ENCODE results near the gene TAB2.

The TAB2 gene

DNA sequence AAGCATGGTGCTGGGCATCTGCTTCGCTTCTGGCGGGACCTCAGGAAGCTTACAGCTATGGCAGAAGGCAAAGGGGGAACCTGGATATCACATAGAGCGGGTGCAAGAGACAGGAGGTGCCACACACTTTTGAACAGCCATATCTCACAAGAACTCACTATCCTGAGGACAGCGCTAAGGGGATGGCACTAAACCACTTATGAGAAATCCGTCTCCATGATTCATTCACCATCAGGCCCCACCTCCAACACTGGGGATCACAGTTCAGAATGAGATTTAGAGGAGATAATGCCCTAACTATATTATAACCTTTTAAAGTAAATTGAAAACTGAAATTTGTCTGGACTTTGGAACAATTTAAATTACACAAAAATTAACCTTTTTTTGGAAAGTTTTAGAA lies 44.8 kb downstream of the TAB2 start:
- no peak overlapping the region for H3K4me3 ChIP-seq (replicated peaks in 1 of 2; ENCODE audit: low read depth in 2 of 2, low read length in 2 of 2)
- TF ChIP-seq, protein P1, sequence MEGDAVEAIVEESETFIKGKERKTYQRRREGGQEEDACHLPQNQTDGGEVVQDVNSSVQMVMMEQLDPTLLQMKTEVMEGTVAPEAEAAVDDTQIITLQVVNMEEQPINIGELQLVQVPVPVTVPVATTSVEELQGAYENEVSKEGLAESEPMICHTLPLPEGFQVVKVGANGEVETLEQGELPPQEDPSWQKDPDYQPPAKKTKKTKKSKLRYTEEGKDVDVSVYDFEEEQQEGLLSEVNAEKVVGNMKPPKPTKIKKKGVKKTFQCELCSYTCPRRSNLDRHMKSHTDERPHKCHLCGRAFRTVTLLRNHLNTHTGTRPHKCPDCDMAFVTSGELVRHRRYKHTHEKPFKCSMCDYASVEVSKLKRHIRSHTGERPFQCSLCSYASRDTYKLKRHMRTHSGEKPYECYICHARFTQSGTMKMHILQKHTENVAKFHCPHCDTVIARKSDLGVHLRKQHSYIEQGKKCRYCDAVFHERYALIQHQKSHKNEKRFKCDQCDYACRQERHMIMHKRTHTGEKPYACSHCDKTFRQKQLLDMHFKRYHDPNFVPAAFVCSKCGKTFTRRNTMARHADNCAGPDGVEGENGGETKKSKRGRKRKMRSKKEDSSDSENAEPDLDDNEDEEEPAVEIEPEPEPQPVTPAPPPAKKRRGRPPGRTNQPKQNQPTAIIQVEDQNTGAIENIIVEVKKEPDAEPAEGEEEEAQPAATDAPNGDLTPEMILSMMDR (IDR thresholded peaks at IDR 0.05; ENCODE audit: low read depth, low read length): no peak
- peak in 1 of 2 donors; percentile 8 for DNase-seq (ENCODE audit: low read depth in 2 of 2)

DNA sequence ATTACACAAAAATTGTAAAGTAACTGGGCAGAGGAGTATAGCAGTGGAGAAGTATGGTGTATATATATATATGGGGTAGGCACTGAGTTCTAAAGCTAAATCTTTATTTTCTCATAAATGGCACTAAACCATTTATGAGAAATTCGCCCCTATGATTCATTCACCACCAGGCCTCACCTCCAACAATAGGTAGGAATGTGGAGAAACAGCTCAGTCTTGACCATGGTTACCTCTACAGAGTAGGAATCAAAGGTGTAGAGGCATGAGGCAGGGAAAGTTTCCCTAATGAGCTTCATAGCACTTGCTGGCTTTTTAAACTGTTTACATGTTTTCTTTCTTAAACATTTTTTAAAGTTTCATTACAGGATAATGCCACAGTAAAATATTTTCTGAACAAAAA lies 45.6 kb downstream of the TAB2 start:
- no peak overlapping the region for H3K4me3 ChIP-seq (replicated peaks in 1 of 2; ENCODE audit: low read depth in 2 of 2, low read length in 2 of 2)
- DNase-seq (ENCODE audit: low read depth in 2 of 2): no peak

DNA sequence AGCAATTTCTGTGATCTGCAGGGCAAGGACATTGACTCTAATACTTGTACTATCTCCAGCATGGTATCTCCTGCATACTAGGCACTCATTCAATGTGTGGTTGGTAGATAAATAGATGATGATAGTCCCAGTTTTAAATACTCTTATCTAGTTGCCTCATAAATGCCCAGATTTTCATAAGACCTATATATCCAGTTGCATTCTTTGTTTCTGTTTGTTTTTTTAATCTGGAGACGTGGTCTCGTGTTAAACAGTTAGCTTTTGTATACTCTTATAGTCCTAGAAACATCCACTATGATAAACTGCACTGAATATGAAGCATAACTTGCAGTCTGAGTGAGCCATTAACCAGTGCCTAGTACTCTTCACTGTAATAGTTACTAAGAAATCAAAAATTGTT lies 47.0 kb downstream of the TAB2 start:
- no peak overlapping the region for H3K4me3 ChIP-seq (replicated peaks in 1 of 2; ENCODE audit: low read depth in 2 of 2, low read length in 2 of 2)
- TF ChIP-seq, protein P1 (IDR thresholded peaks at IDR 0.05; ENCODE audit: low read depth, low read length): no peak
- DNase-seq (ENCODE audit: low read depth in 2 of 2): peak in 1 of 2 donors; percentile 13

More for the DNA sequence above, 45.6 kb downstream of the TAB2 start:
- TF ChIP-seq, protein P1 (IDR thresholded peaks at IDR 0.05; ENCODE audit: low read depth, low read length): no peak

DNA sequence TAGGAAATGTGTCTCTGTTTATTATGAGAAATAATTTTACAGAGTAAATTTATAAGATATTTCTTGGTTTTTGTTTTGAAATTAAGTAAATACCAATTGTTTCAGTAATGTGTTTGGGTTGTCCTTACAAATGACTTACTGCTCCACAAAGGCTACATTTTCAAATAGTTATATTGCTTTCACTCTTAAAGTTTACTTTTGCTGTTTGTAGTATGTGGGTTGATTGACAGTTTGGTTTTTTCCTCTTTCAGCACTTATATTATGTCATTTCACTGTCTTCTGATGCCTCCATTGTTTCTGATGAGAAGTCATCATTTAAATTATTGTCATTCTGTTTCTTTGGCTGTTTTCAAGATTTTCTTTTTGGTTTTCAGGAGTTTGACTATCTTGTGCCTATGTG lies 47.7 kb downstream of the TAB2 start:
- no peak for DNase-seq (ENCODE audit: low read depth in 2 of 2)
- H3K4me3 ChIP-seq (replicated peaks in 1 of 2; ENCODE audit: low read depth in 2 of 2, low read length in 2 of 2): no peak overlapping the region
- TF ChIP-seq, protein P1 (IDR thresholded peaks at IDR 0.05; ENCODE audit: low read depth, low read length): no peak

DNA sequence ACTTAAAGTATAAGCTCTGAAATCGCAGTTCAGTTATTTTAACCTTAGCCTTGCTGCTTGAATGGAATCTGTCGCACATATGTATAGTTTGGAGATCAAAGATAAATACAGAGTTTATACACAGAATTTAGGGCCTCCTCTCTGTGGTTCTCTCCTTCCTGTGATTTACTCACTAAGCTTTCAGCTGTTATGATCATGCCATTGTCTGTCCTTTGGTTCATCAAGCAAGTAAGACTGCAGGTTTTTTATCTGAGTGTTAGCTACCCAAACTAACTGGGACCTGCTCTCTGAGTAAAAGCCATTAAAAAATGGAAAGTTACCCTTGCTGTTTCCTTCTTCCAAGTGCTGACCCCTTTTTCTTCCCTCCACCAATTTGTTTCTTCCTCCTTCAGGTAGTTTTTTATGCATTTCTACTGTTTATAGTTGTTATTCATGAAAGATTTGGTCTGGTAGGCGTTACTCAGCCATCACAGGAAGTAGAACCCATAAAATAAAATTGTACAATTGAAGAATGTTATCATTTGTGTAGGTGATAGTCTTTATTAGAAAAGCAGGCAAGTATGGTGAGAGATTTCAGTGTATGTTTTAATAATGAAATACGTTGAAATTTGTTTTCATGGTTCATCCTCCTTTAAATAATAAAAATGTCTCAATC lies 48.9 kb downstream of the TAB2 start:
- no peak overlapping the region for H3K4me3 ChIP-seq (replicated peaks in 1 of 2; ENCODE audit: low read depth in 2 of 2, low read length in 2 of 2)
- DNase-seq (ENCODE audit: low read depth in 2 of 2): no peak
- TF ChIP-seq, protein P1 (IDR thresholded peaks at IDR 0.05; ENCODE audit: low read depth, low read length): no peak

DNA sequence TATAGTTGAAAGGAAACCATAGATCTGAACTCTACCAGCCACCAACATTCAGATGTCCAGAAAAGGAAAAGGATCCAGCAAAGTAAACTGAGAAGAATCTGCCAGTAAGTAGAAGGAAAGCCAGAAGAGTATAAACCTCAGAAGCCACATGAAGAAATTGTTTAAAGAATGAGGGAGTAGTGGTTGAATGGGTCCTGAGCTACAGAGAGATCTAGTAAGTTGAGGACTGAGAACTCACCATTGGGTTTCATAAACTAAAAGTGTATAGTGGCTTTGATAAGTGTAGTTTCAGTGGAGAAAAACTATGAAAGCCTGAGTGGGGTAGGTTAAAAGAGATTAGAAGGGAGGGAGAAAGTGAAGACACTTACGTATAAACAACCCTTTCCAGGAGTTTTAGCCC lies 50.6 kb downstream of the TAB2 start:
- H3K4me3 ChIP-seq (replicated peaks in 1 of 2; ENCODE audit: low read depth in 2 of 2, low read length in 2 of 2): no peak overlapping the region
- DNase-seq (ENCODE audit: low read depth in 2 of 2): no peak
- TF ChIP-seq, protein P1 (IDR thresholded peaks at IDR 0.05; ENCODE audit: low read depth, low read length): no peak

DNA sequence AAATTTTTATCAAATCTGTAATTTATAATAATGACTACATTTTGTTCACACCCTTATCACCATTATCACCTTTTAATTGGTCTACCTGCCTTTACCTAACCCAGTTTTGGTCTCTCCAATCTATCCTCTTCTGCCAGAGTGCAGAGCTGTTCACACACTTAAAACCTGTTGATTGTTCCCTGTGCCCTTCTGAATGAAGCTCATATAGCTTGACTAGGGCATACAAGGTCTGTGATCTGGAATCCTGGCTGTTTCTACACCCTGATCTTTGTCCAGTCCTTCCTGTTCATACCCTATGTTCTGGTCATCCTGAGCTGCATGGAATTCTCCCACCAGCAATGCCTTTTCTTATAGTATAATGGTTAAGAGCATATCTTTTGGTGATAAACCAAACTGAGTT lies 53.6 kb downstream of the TAB2 start:
- TF ChIP-seq, protein P1 (IDR thresholded peaks at IDR 0.05; ENCODE audit: low read depth, low read length): no peak
- DNase-seq (ENCODE audit: low read depth in 2 of 2): no peak
- H3K4me3 ChIP-seq (replicated peaks in 1 of 2; ENCODE audit: low read depth in 2 of 2, low read length in 2 of 2): no peak overlapping the region
